ENCODE measurements around the gene PLXND1.

Gene PLXND1

GRCh38 chr3:129618901-129619671 lies 12.6 kb upstream of the PLXND1 start:
- Histone ChIP-seq H3K27me3 (ENCODE audit: insufficient read depth, low read length) (no peaks in the 10 kb centered on the region), H3K36me3 (ENCODE audit: insufficient read depth, low read length) (no peaks in the 10 kb centered on the region), H3K27ac (ENCODE audit: low read depth, low read length) (no peak overlapping the region), H3K9ac (ENCODE audit: low read depth, low read length) (no peak overlapping the region), H3K9me3 (ENCODE audit: insufficient read depth, low read depth, low read length) (no peaks in the 10 kb centered on the region), H3K4me1 (ENCODE audit: insufficient read depth, low read length) (no peaks in the 10 kb centered on the region), H3K4me3 (ENCODE audit: low read length) (no peak overlapping the region)
- 86% methylated on average over 23 of the region's 23 CpGs for WGBS

- Histone ChIP-seq H3K4me3 (ENCODE audit: low read length) (no peak overlapping the region), H3K4me1 (ENCODE audit: insufficient read depth, low read length) (no peaks in the 10 kb centered on the region), H3K27me3 (ENCODE audit: insufficient read depth, low read length) (no peaks in the 10 kb centered on the region), H3K9ac (ENCODE audit: low read depth, low read length) (no peak overlapping the region), H3K27ac (ENCODE audit: low read depth, low read length) (no peak overlapping the region), H3K36me3 (ENCODE audit: insufficient read depth, low read length) (no peaks in the 10 kb centered on the region), H3K9me3 (ENCODE audit: insufficient read depth, low read depth, low read length) (no peaks in the 10 kb centered on the region)
- WGBS, result 81% methylated on average over 15 of the region's 15 CpGs
These were observed 11.8 kb upstream of the PLXND1 start for GRCh38 chr3:129618186-129618820.

GRCh38 chr3:129617381-129618185 lies 11.1 kb upstream of the PLXND1 start:
- Histone ChIP-seq H3K36me3 (ENCODE audit: insufficient read depth, low read length) (no peaks in the 10 kb centered on the region), H3K27me3 (ENCODE audit: insufficient read depth, low read length) (no peaks in the 10 kb centered on the region), H3K4me1 (ENCODE audit: insufficient read depth, low read length) (no peaks in the 10 kb centered on the region), H3K9me3 (ENCODE audit: insufficient read depth, low read depth, low read length) (no peaks in the 10 kb centered on the region), H3K9ac (ENCODE audit: low read depth, low read length) (no peak overlapping the region), H3K27ac (ENCODE audit: low read depth, low read length) (no peak overlapping the region), H3K4me3 (ENCODE audit: low read length) (no peak overlapping the region)
- WGBS, result 91% methylated on average over 11 of the region's 12 CpGs

- H3K4me1 ChIP-seq (ENCODE audit: insufficient read depth, low read length), result peaks cover 8% of the 10 kb centered on the region
- H3K9ac ChIP-seq (ENCODE audit: low read depth, low read length), result no peak overlapping the region
- no peaks in the 10 kb centered on the region for H3K36me3 ChIP-seq (ENCODE audit: insufficient read depth, low read length)
- no peaks in the 10 kb centered on the region for H3K9me3 ChIP-seq (ENCODE audit: insufficient read depth, low read depth, low read length)
- H3K27ac ChIP-seq (ENCODE audit: low read depth, low read length), result no peak overlapping the region
- H3K27me3 ChIP-seq (ENCODE audit: insufficient read depth, low read length), result no peaks in the 10 kb centered on the region
- WGBS, result 89% methylated on average over 5 of the region's 5 CpGs
- H3K4me3 ChIP-seq (ENCODE audit: low read length), result no peak overlapping the region
These were observed 10.2 kb upstream of the PLXND1 start for GRCh38 chr3:129616713-129617112.

- Histone ChIP-seq H3K27me3 (ENCODE audit: insufficient read depth, low read length) (no peaks in the 10 kb centered on the region), H3K36me3 (ENCODE audit: insufficient read depth, low read length) (no peaks in the 10 kb centered on the region), H3K4me3 (ENCODE audit: low read length) (no peak overlapping the region), H3K4me1 (ENCODE audit: insufficient read depth, low read length) (peaks cover 12% of the 10 kb centered on the region), H3K27ac (ENCODE audit: low read depth, low read length) (no peak overlapping the region), H3K9me3 (ENCODE audit: insufficient read depth, low read depth, low read length) (no peaks in the 10 kb centered on the region), H3K9ac (ENCODE audit: low read depth, low read length) (no peak overlapping the region)
- 81% methylated on average over 8 of the region's 8 CpGs for WGBS
These were observed 9.8 kb upstream of the PLXND1 start for GRCh38 chr3:129616291-129616690.

GRCh38 chr3:129615751-129616281 lies 9.3 kb upstream of the PLXND1 start:
- Histone ChIP-seq H3K4me1 (ENCODE audit: insufficient read depth, low read length) (peaks cover 14% of the 10 kb centered on the region), H3K4me3 (ENCODE audit: low read length) (no peak overlapping the region), H3K27me3 (ENCODE audit: insufficient read depth, low read length) (no peaks in the 10 kb centered on the region), H3K9me3 (ENCODE audit: insufficient read depth, low read depth, low read length) (no peaks in the 10 kb centered on the region), H3K36me3 (ENCODE audit: insufficient read depth, low read length) (no peaks in the 10 kb centered on the region), H3K27ac (ENCODE audit: low read depth, low read length) (no peak overlapping the region), H3K9ac (ENCODE audit: low read depth, low read length) (no peak overlapping the region)
- WGBS, result 89% methylated on average over 8 of the region's 8 CpGs

GRCh38 chr3:129614927-129615363 lies 8.5 kb upstream of the PLXND1 start:
- no peaks in the 10 kb centered on the region for H3K36me3 ChIP-seq (ENCODE audit: insufficient read depth, low read length)
- no peaks in the 10 kb centered on the region for H3K9me3 ChIP-seq (ENCODE audit: insufficient read depth, low read depth, low read length)
- H3K9ac ChIP-seq (ENCODE audit: low read depth, low read length), result no peak overlapping the region
- H3K27ac ChIP-seq (ENCODE audit: low read depth, low read length), result no peak overlapping the region
- H3K27me3 ChIP-seq (ENCODE audit: insufficient read depth, low read length), result no peaks in the 10 kb centered on the region
- peaks cover 14% of the 10 kb centered on the region for H3K4me1 ChIP-seq (ENCODE audit: insufficient read depth, low read length)
- no peak overlapping the region for H3K4me3 ChIP-seq (ENCODE audit: low read length)
- 72% methylated on average over 5 of the region's 5 CpGs for WGBS

- WGBS, result 98% methylated on average over 9 of the region's 9 CpGs
- Histone ChIP-seq H3K36me3 (ENCODE audit: insufficient read depth, low read length) (no peaks in the 10 kb centered on the region), H3K27me3 (ENCODE audit: insufficient read depth, low read length) (no peaks in the 10 kb centered on the region), H3K9me3 (ENCODE audit: insufficient read depth, low read depth, low read length) (no peaks in the 10 kb centered on the region), H3K4me3 (ENCODE audit: low read length) (no peak overlapping the region), H3K4me1 (ENCODE audit: insufficient read depth, low read length) (peaks cover 14% of the 10 kb centered on the region), H3K9ac (ENCODE audit: low read depth, low read length) (no peak overlapping the region), H3K27ac (ENCODE audit: low read depth, low read length) (no peak overlapping the region)
These were observed 8.0 kb upstream of the PLXND1 start for GRCh38 chr3:129614435-129614834.

- no peaks in the 10 kb centered on the region for H3K9me3 ChIP-seq (ENCODE audit: insufficient read depth, low read depth, low read length)
- WGBS, result 77% methylated on average over 3 of the region's 3 CpGs
- H3K27ac ChIP-seq (ENCODE audit: low read depth, low read length), result no peak overlapping the region
- no peak overlapping the region for H3K4me3 ChIP-seq (ENCODE audit: low read length)
- H3K4me1 ChIP-seq (ENCODE audit: insufficient read depth, low read length), result peaks cover 16% of the 10 kb centered on the region
- H3K27me3 ChIP-seq (ENCODE audit: insufficient read depth, low read length), result no peaks in the 10 kb centered on the region
- H3K9ac ChIP-seq (ENCODE audit: low read depth, low read length), result no peak overlapping the region
- no peaks in the 10 kb centered on the region for H3K36me3 ChIP-seq (ENCODE audit: insufficient read depth, low read length)
These were observed 6.9 kb upstream of the PLXND1 start for GRCh38 chr3:129613367-129613740.

- no peaks in the 10 kb centered on the region for H3K9me3 ChIP-seq (ENCODE audit: insufficient read depth, low read depth, low read length)
- peaks cover under 1% of the 10 kb centered on the region; the same call in 1 of the 2 replicates for H3K27me3 ChIP-seq (ENCODE audit: insufficient read depth, low read length)
- H3K36me3 ChIP-seq (ENCODE audit: insufficient read depth, low read length), result no peaks in the 10 kb centered on the region
- 69% methylated on average over 16 of the region's 16 CpGs for WGBS
- H3K4me3 ChIP-seq (ENCODE audit: low read length), result no peak overlapping the region
- peak overlapping the region; percentile 61; the same call in 1 of the 2 replicates for H3K27ac ChIP-seq (ENCODE audit: low read depth, low read length)
- H3K9ac ChIP-seq (ENCODE audit: low read depth, low read length), result no peak overlapping the region; the same call in 1 of the 2 replicates
- H3K4me1 ChIP-seq (ENCODE audit: insufficient read depth, low read length), result peaks cover 17% of the 10 kb centered on the region
These were observed 6.3 kb upstream of the PLXND1 start for GRCh38 chr3:129612534-129613366.
